A673 (cell line): ENCODE data around the gene B4GALT5. TPM values are rescaled to one million over a fixed set of nuclear protein-coding genes. Genes with fewer than 3 reads are reported as not detected.

ENCODE experiments used
- BruUV-seq: library from RNA; stranded (reverse); fragments of 400-500 nt; replicated peaks from 2 replicates; lab custom pipeline; 2021; lab: Mats Ljungman, UMichigan
- CTCF ChIA-PET: fragments of 300-600 bp; sonication (Branson Sonifier 250); formaldehyde crosslinking; loops from one replicate; lab custom pipeline; 2022; ENCODE audit warnings: antibody characterized with exemption; lab: Charles Lee
- POLR2A ChIA-PET: fragments of 300-600 bp; sonication (Branson Sonifier 250); formaldehyde crosslinking; loops from one replicate; lab custom pipeline; 2022; ENCODE audit warnings: antibody characterized with exemption; ENCODE audit not compliant: low non-redundant PET; lab: Charles Lee
- DNase-seq: peaks from one replicate; pipeline ENCODE4 v3.0.0-alpha.2; 2015; ENCODE audit warnings: low spot score
- H3K27ac ChIP-seq: fragments of 200-600 bp; sonication (generic); 2 replicates; pipeline ENCODE4 v1.5.1; 2016; ENCODE audit warnings: mixed run types, low read depth, mild to moderate bottlenecking, mixed read lengths, antibody characterized with exemption, low read length; ENCODE audit not compliant: poor library complexity, severe bottlenecking
- H3K27me3 ChIP-seq: fragments of 200-600 bp; sonication (generic); replicated peaks from 2 replicates; pipeline ENCODE4 v1.6.1; 2017; ENCODE audit warnings: mixed run types, low read depth, mild to moderate bottlenecking, mixed read lengths, antibody characterized with exemption, low read length; ENCODE audit not compliant: insufficient read depth, poor library complexity
- H3K36me3 ChIP-seq: fragments of 200-600 bp; sonication (generic); 2 replicates; pipeline ENCODE4 v1.6.1; 2016; ENCODE audit warnings: mixed run types, mild to moderate bottlenecking, mixed read lengths, antibody characterized with exemption, low read length; ENCODE audit not compliant: insufficient read depth, poor library complexity, severe bottlenecking
- H3K4me1 ChIP-seq: fragments of 200-600 bp; sonication (generic); 2 replicates; pipeline ENCODE4 v1.6.1; 2017; ENCODE audit warnings: mixed run types, mild to moderate bottlenecking, mixed read lengths, antibody characterized with exemption, low read length; ENCODE audit not compliant: insufficient read depth, poor library complexity, severe bottlenecking
- H3K4me3 ChIP-seq: fragments of 200-600 bp; sonication (generic); 2 replicates; pipeline ENCODE4 v1.5.1; 2016; ENCODE audit warnings: low read depth, mixed run types, mild to moderate bottlenecking, mixed read lengths, low read length; ENCODE audit not compliant: poor library complexity, severe bottlenecking
- H3K9me3 ChIP-seq: fragments of 200-600 bp; sonication (generic); 2 replicates; pipeline ENCODE4 v1.6.1; 2016; ENCODE audit warnings: mixed run types, low read depth, mild to moderate bottlenecking, mixed read lengths, antibody characterized with exemption, low read length; ENCODE audit not compliant: poor library complexity, severe bottlenecking
- CTCF ChIP-seq: fragments of 300-800, 200-600 bp; sonication (generic); conservative IDR thresholded peaks from 2 replicates; pipeline ENCODE4 v1.5.1; 2017; ENCODE audit warnings: low read depth, mild to moderate bottlenecking, antibody characterized with exemption, low read length, moderate library complexity, mixed read lengths
- EZH2 ChIP-seq: fragments of 200-600 bp; sonication (generic); IDR thresholded peaks from 2 replicates; pipeline ENCODE4 v1.6.1; 2017; ENCODE audit warnings: borderline replicate concordance, low read depth, mild to moderate bottlenecking, mixed read lengths, antibody characterized with exemption, low read length; ENCODE audit not compliant: poor library complexity, severe bottlenecking
- intact Hi-C: fragments of 100-400 bp; cut with micrococcal nuclease; formaldehyde crosslinking; loops from one replicate; pipeline ENCODE4 v1.10.0; 2022; ENCODE audit not compliant: unreplicated experiment
- total RNA-seq: library from RNA; stranded (reverse); gene quantifications from 2 replicates; pipeline ENCODE4 v1.2.3, GENCODE V29; 2021

B4GALT5 gene
- total RNA-seq, 1 experiment from 2014 or later, result 78.0 TPM

GRCh38 chr20:49692941-49693340 is 20.7 kb downstream of the B4GALT5 start:
- Histone ChIP-seq H3K4me3 (no peak overlapping the region), H3K9me3 (no peaks in the 10 kb centered on the region), H3K27ac (no peak overlapping the region), H3K4me1 (peaks cover 63% of the 10 kb centered on the region), H3K36me3 (no peaks in the 10 kb centered on the region), H3K27me3 (no peaks in the 10 kb centered on the region)
- CTCF ChIA-PET, result no interaction called here
- BruUV-seq, result no TSS peak
- no peak for DNase-seq
- POLR2A ChIA-PET, result interaction anchor here (1.2 kb wide), 1 partner anchor 8 kb away, joined by 3 read pairs; no protein-coding TSS in a partner anchor
- TF ChIP-seq CTCF, result no peak
- no peak for TF ChIP-seq EZH2
- intact Hi-C loops, result no loop called here

GRCh38 chr20:49691818-49692568 is 21.7 kb downstream of the B4GALT5 start:
- Histone ChIP-seq H3K9me3 (no peaks in the 10 kb centered on the region), H3K36me3 (no peaks in the 10 kb centered on the region), H3K4me1 (peaks cover 63% of the 10 kb centered on the region), H3K27me3 (no peaks in the 10 kb centered on the region), H3K27ac (peak overlapping the region; percentile 60), H3K4me3 (no peak overlapping the region)
- intact Hi-C loops, result no loop called here
- no TSS peak for BruUV-seq
- ChIA-PET POLR2A (interaction anchor here (1.2 kb wide), 1 partner anchor 9 kb away, joined by 3 read pairs; no protein-coding TSS in a partner anchor), CTCF (no interaction called here)
- TF ChIP-seq EZH2 (no peak), CTCF (no peak)
- no peak for DNase-seq

GRCh38 chr20:49690899-49691620 is 22.6 kb downstream of the B4GALT5 start:
- Histone ChIP-seq H3K27ac (peak overlapping the region; percentile 60), H3K4me3 (no peak overlapping the region), H3K27me3 (no peaks in the 10 kb centered on the region), H3K36me3 (no peaks in the 10 kb centered on the region), H3K4me1 (peaks cover 63% of the 10 kb centered on the region), H3K9me3 (no peaks in the 10 kb centered on the region)
- TF ChIP-seq EZH2 (no peak), CTCF (no peak)
- DNase-seq, result peak; percentile 41
- no TSS peak for BruUV-seq
- CTCF ChIA-PET, result no interaction called here
- POLR2A ChIA-PET, result interaction anchor here (0.6 kb wide), 2 partner anchors 15 to 252 kb away, joined by 3 to 9 read pairs; no protein-coding TSS in a partner anchor
- intact Hi-C loops, result no loop called here
